Right hindlimb (tissue), 1 donor: ENCODE data around the gene SLC35F2.
"Not testable (repeated sequence)": the region's sequence is repeated elsewhere in the genome, so short reads cannot be mapped to it uniquely, and the experiment has no call there.

ENCODE experiments used
- DNase-seq: peaks from one replicate; pipeline ENCODE4 v3.0.0-alpha.2; 2018

SLC35F2 gene

GRCh38 chr11:107840129-107840484, 18.5 kb downstream of the SLC35F2 start:
- DNase-seq: peak; percentile 35

- no peak for DNase-seq
Observed at GRCh38 chr11:107836851-107837250, 21.7 kb downstream of the SLC35F2 start.

- DNase-seq: no peak
Observed at GRCh38 chr11:107834995-107835394, 23.6 kb downstream of the SLC35F2 start.

- DNase-seq: not testable (repeated sequence)
Observed at GRCh38 chr11:107833926-107834325, 24.7 kb downstream of the SLC35F2 start.

- DNase-seq: no peak
Observed at GRCh38 chr11:107830915-107831540, 27.6 kb downstream of the SLC35F2 start.

GRCh38 chr11:107827041-107827440, 31.5 kb downstream of the SLC35F2 start:
- no peak for DNase-seq

- no peak for DNase-seq
Observed at GRCh38 chr11:107825875-107826274, 32.7 kb downstream of the SLC35F2 start.

- DNase-seq: no peak
Observed at GRCh38 chr11:107824668-107825369, 33.8 kb downstream of the SLC35F2 start.

- no peak for DNase-seq
Observed at GRCh38 chr11:107821199-107821927, 37.2 kb downstream of the SLC35F2 start.

GRCh38 chr11:107819361-107820014, 39.1 kb downstream of the SLC35F2 start:
- no peak for DNase-seq

- no peak for DNase-seq
Observed at GRCh38 chr11:107818491-107818890, 40.1 kb downstream of the SLC35F2 start.

GRCh38 chr11:107816028-107816427, 42.6 kb downstream of the SLC35F2 start:
- no peak for DNase-seq

- no peak for DNase-seq
Observed at GRCh38 chr11:107810875-107811274, 47.7 kb downstream of the SLC35F2 start.

GRCh38 chr11:107808521-107808920, 50.1 kb downstream of the SLC35F2 start:
- DNase-seq: no peak

- no peak for DNase-seq
Observed at GRCh38 chr11:107804971-107805370, 53.6 kb downstream of the SLC35F2 start.

- DNase-seq: no peak
Observed at GRCh38 chr11:107804211-107804610, 54.4 kb downstream of the SLC35F2 start.

GRCh38 chr11:107801641-107802040, 56.9 kb downstream of the SLC35F2 start:
- DNase-seq: no peak

GRCh38 chr11:107799218-107799859, 59.2 kb downstream of the SLC35F2 start:
- DNase-seq: peak; percentile 54

GRCh38 chr11:107792049-107792443, 66.5 kb downstream of the SLC35F2 start:
- DNase-seq: no peak

- no peak for DNase-seq
Observed at GRCh38 chr11:107791343-107792048, 67.1 kb downstream of the SLC35F2 start.

- DNase-seq: no peak
Observed at GRCh38 chr11:107789767-107790166, 68.8 kb downstream of the SLC35F2 start.

GRCh38 chr11:107787733-107788132, 70.9 kb downstream of the SLC35F2 start:
- no peak for DNase-seq
